K562 (cell line): ENCODE results near the gene DCT. TPM values are rescaled to one million over a fixed set of nuclear protein-coding genes. Genes with fewer than 3 reads are reported as not detected.

ENCODE experiments used
- ATAC-seq: fragments of 200-7000 bp; cut with Tn5 transposase; 3 replicates; pipeline ENCODE4 v1.9.1; 2020; ENCODE audit warnings: moderate library complexity
- BruUV-seq: library from RNA; stranded (reverse); fragments of 400-500 nt; replicated peaks from 2 replicates; lab custom pipeline; 2021; lab: Mats Ljungman, UMichigan
- CTCF ChIA-PET: fragments of 300-600 bp; formaldehyde crosslinking; extraction: SDS; loops from one replicate; lab custom pipeline; 2021; ENCODE audit warnings: low intra/inter-chr PET ratio; lab: Yijun Ruan, JAX
- POLR2A ChIA-PET: fragments of 300-600, 350-650 bp; sonication (Branson Sonifier 250); formaldehyde crosslinking; extraction: SDS; loops from one replicate; lab custom pipeline; 2021; ENCODE audit warnings: antibody characterized with exemption, inconsistent platforms; lab: Yijun Ruan, JAX
- DNase-seq, 4 experiments: peaks; one replicate each; pipeline versions ENCODE4 v3.0.0 to v3.0.0-alpha.2; 2011 to 2018; ENCODE audit warnings: low spot score in 3 of 4, mixed read lengths in 3 of 4; ENCODE audit errors: extremely low read depth in 1 of 4
- FAIRE-seq: peaks from 2 replicates; lab custom pipeline; 2011; peaks lifted over from hg19 to GRCh38; lab: Jason Lieb, UNC
- H2AFZ ChIP-seq: 2 replicates; pipeline ENCODE4 v1.6.0; 2011; ENCODE audit warnings: low read depth, low read length, control low read depth, inconsistent platforms
- H3K27ac ChIP-seq: fragments of 200-600 bp; 3 replicates; pipeline ENCODE4 v1.8.0; 2011; ENCODE audit warnings: low read depth, mild to moderate bottlenecking, control low read depth, inconsistent platforms, low read length, moderate library complexity, mixed read lengths; ENCODE audit errors: extremely low read depth
- H3K27me3 ChIP-seq, 2 experiments: fragments of 300-600 bp in 1 of 2; 2 replicates in 1 of 2; 3 replicates in 1 of 2; pipeline versions ENCODE4 v1.6.0 to v1.8.0; 2011; ENCODE audit warnings: inconsistent platforms in 2 of 2, low read length in 2 of 2, mild to moderate bottlenecking in 1 of 2, mixed read lengths in 1 of 2, moderate library complexity in 1 of 2; ENCODE audit not compliant: control insufficient read depth in 2 of 2, insufficient read depth in 2 of 2
- H3K36me3 ChIP-seq: fragments of 300-600 bp; 3 replicates; pipeline ENCODE4 v1.8.0; 2011; ENCODE audit warnings: mild to moderate bottlenecking, low read length, inconsistent platforms; ENCODE audit not compliant: control insufficient read depth, insufficient read depth
- H3K4me1 ChIP-seq, 2 experiments: fragments of 200-600 bp in 1 of 2; replicated peaks in 1 of 2; 2 replicates in 1 of 2; 3 replicates in 1 of 2; pipeline versions ENCODE4 v1.5.1 to v1.8.0; 2011; ENCODE audit warnings: inconsistent platforms in 2 of 2, low read length in 2 of 2, mild to moderate bottlenecking in 1 of 2, mixed read lengths in 1 of 2, moderate library complexity in 1 of 2; ENCODE audit not compliant: control insufficient read depth in 2 of 2, insufficient read depth in 2 of 2
- H3K4me2 ChIP-seq: 2 replicates; pipeline ENCODE4 v1.6.1; 2011; ENCODE audit warnings: low read length, control low read depth, inconsistent platforms, mixed read lengths; ENCODE audit not compliant: insufficient read depth
- H3K4me3 ChIP-seq: fragments of 200-600 bp; sonication (generic), shearing (Covaris generic); 2 replicates; pipeline ENCODE4 v1.5.1; 2016; ENCODE audit warnings: control low read depth, inconsistent platforms
- H3K79me2 ChIP-seq: fragments of 200-600 bp; 3 replicates; pipeline ENCODE4 v1.8.0; 2011; ENCODE audit warnings: low read length, inconsistent platforms; ENCODE audit not compliant: control insufficient read depth, insufficient read depth
- H3K9ac ChIP-seq, 2 experiments: 2 replicates each; pipeline versions ENCODE4 v1.6.0 to v1.6.1; 2011; ENCODE audit warnings: low read depth in 2 of 2, low read length in 2 of 2, control low read depth in 1 of 2, inconsistent platforms in 1 of 2, mild to moderate bottlenecking in 1 of 2, mixed read lengths in 1 of 2; ENCODE audit not compliant: insufficient read depth in 1 of 2
- H3K9me1 ChIP-seq: one replicate; pipeline ENCODE4 v1.6.0; 2011; ENCODE audit warnings: inconsistent platforms, mild to moderate bottlenecking, low read length, moderate library complexity; ENCODE audit not compliant: control insufficient read depth, insufficient read depth
- H3K9me3 ChIP-seq: replicated peaks from 2 replicates; pipeline ENCODE4 v1.5.1; 2011; ENCODE audit warnings: low read depth, low read length, inconsistent platforms; ENCODE audit not compliant: control insufficient read depth, insufficient read depth
- H4K20me1 ChIP-seq: replicated peaks from 2 replicates; pipeline ENCODE4 v1.6.1; 2011; ENCODE audit warnings: low read length, inconsistent platforms, mixed read lengths; ENCODE audit not compliant: control insufficient read depth, insufficient read depth
- ARID1B ChIP-seq: fragments of 450-650 bp; IDR thresholded peaks from 2 replicates; pipeline ENCODE4 v1.6.1; 2016; ENCODE audit warnings: antibody characterized with exemption, mild to moderate bottlenecking, inconsistent platforms
- ARID2 ChIP-seq: fragments of 450-650 bp; IDR thresholded peaks from 2 replicates; pipeline ENCODE4 v1.6.1; 2017; ENCODE audit warnings: antibody characterized with exemption, mild to moderate bottlenecking
- BDP1 ChIP-seq: IDR thresholded peaks from 3 replicates; pipeline ENCODE4 v1.6.1; 2011; ENCODE audit not compliant: insufficient read length, insufficient read depth
- CBX3 ChIP-seq, 2 experiments: IDR thresholded peaks; 1 replicate in 1 of 2; 2 replicates in 1 of 2; pipeline ENCODE4 v1.6.1; 2012; ENCODE audit warnings: inconsistent platforms in 2 of 2, low read length in 2 of 2, borderline replicate concordance in 1 of 2, control low read depth in 1 of 2
- FOXM1 ChIP-seq, 2 experiments: fragments of 450-650 bp in 1 of 2; sonication (generic) in 1 of 2; formaldehyde crosslinking in 1 of 2; IDR thresholded peaks; 2 replicates each; pipeline versions ENCODE4 v1.6.1 to v1.9.0; 2017 to 2022; ENCODE audit warnings: low read depth in 2 of 2, mild to moderate bottlenecking in 2 of 2, missing genetic modification reagents in 1 of 2, moderate library complexity in 1 of 2
- ILK ChIP-seq: fragments of 450-650 bp; IDR thresholded peaks from 2 replicates; pipeline ENCODE4 v1.6.1; 2016; ENCODE audit warnings: missing genetic modification characterization, low read depth, mild to moderate bottlenecking, missing compliant biosample characterization, moderate library complexity, borderline replicate concordance
- KDM1A ChIP-seq, 2 experiments: fragments of 450-650 bp; IDR thresholded peaks; 2 replicates each; pipeline ENCODE4 v1.6.1; 2016; ENCODE audit warnings: mild to moderate bottlenecking in 2 of 2
- MAZ ChIP-seq, 2 experiments: fragments of 450-650 bp in 1 of 2; sonication (generic) in 1 of 2; formaldehyde crosslinking; IDR thresholded peaks in 1 of 2; conservative IDR thresholded peaks in 1 of 2; 2 replicates each; pipeline versions ENCODE4 v1.4.0 to v1.5.0; 2020; ENCODE audit warnings: mild to moderate bottlenecking in 1 of 2, missing genetic modification reagents in 1 of 2
- MECOM ChIP-seq: fragments of 250-450 bp; sonication (Bioruptor Pico); IDR thresholded peaks from 2 replicates; pipeline ENCODE4 v1.8.0; 2022; ENCODE audit warnings: inconsistent platforms
- MEIS2 ChIP-seq: fragments of 450-650 bp; IDR thresholded peaks from 2 replicates; pipeline ENCODE4 v1.6.1; 2014; ENCODE audit warnings: mild to moderate bottlenecking; ENCODE audit not compliant: partially characterized antibody
- PCBP1 ChIP-seq: fragments of 200-400 bp; formaldehyde crosslinking; IDR thresholded peaks from 2 replicates; pipeline ENCODE4 v1.6.1; 2018; ENCODE audit warnings: mild to moderate bottlenecking, low read depth, low read length; ENCODE audit not compliant: poor library complexity, severe bottlenecking
- in situ Hi-C: fragments of 300-500 bp; cut with MboI; formaldehyde crosslinking; loops from 4 replicates; pipeline ENCODE4 v1.15.0; 2018; ENCODE audit warnings: inconsistent platforms, mixed read lengths
- intact Hi-C: fragments of 100-400 bp; cut with micrococcal nuclease; formaldehyde crosslinking; loops from 2 replicates; pipeline ENCODE4 v1.14.2; 2022
- polyA plus RNA-seq, 8 experiments: library from polyadenylated mRNA; depleted of rRNA in 4 of 8; stranded (reverse) in 5 of 8; unstranded in 3 of 8; fragments of >200 nt; fragmentation: Nextera tagmentation in 2 of 8; fragmentation: Illumina TruSeq in 1 of 8; extraction: Ambion mirVana in 2 of 8; extraction: Trizol in 1 of 8; gene quantifications; 2 replicates each; pipeline versions ENCODE4 v1.2.1 to v1.2.3, GENCODE V29; 2011 to 2014; ENCODE audit warnings: inconsistent platforms in 1 of 8, missing spikeins in 1 of 8
- total RNA-seq, 7 experiments: library from RNA; depleted of rRNA in 6 of 7; stranded (reverse); fragments of >200 nt in 6 of 7; fragmentation: Illumina TruSeq in 2 of 7; extraction: Trizol in 2 of 7; gene quantifications; 2 replicates each; pipeline versions ENCODE4 v1.2.1 to v1.2.3, GENCODE V29; 2011 to 2021; ENCODE audit warnings: low replicate concordance in 1 of 7
- TF ChIP-seq, protein P1 (sequence below): fragments of 450-650 bp; IDR thresholded peaks from 2 replicates; pipeline ENCODE4 v1.6.1; 2018; ENCODE audit not compliant: partially characterized antibody
- TF ChIP-seq, protein P2 (sequence below): fragments of 450-650 bp; IDR thresholded peaks from 2 replicates; pipeline ENCODE4 v1.7.0; 2016; ENCODE audit warnings: borderline replicate concordance
- TF ChIP-seq, protein P3 (sequence below): sonication (generic); formaldehyde crosslinking; IDR thresholded peaks from 2 replicates; pipeline ENCODE4 v1.8.1; 2022; ENCODE audit warnings: missing genetic modification reagents

Gene DCT
- total and polyA plus RNA-seq, 9 of the 15 experiments (the other 6 are each of a cell fraction or from before 2014, with no cell fraction given), result 0.11 to 0.83 (median 0.57) TPM

DNA sequence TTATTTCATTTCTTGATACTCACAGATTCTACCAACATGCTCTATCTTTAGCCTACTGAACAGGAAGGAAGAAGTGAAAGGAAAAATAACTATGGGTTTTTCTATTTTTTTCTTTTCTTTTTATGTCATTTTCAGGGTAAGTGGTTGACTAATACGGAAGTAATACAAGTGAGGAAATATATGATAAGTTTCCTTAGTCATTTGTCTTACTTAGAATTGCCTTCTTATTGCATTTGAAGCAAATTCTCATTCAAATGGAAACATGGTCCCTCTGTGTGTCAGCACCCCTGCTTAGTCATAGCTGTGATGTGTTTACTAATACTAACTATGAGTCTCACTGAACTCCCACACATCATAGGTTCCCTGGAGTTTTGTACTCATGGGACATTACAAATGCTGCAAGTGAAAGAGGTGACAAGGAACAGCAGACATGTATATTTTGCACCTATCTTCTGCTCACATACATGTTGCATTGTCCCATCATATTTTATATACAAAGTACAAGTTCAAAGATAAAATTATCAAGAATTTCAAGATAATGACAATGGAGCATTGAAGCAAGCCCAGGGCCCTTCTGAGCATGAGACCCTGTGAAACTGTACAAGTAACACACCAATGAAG lies 60.1 kb downstream of the DCT start (continued):
- TF ChIP-seq MEIS2, result peak; percentile 23
- TF ChIP-seq, protein P1, sequence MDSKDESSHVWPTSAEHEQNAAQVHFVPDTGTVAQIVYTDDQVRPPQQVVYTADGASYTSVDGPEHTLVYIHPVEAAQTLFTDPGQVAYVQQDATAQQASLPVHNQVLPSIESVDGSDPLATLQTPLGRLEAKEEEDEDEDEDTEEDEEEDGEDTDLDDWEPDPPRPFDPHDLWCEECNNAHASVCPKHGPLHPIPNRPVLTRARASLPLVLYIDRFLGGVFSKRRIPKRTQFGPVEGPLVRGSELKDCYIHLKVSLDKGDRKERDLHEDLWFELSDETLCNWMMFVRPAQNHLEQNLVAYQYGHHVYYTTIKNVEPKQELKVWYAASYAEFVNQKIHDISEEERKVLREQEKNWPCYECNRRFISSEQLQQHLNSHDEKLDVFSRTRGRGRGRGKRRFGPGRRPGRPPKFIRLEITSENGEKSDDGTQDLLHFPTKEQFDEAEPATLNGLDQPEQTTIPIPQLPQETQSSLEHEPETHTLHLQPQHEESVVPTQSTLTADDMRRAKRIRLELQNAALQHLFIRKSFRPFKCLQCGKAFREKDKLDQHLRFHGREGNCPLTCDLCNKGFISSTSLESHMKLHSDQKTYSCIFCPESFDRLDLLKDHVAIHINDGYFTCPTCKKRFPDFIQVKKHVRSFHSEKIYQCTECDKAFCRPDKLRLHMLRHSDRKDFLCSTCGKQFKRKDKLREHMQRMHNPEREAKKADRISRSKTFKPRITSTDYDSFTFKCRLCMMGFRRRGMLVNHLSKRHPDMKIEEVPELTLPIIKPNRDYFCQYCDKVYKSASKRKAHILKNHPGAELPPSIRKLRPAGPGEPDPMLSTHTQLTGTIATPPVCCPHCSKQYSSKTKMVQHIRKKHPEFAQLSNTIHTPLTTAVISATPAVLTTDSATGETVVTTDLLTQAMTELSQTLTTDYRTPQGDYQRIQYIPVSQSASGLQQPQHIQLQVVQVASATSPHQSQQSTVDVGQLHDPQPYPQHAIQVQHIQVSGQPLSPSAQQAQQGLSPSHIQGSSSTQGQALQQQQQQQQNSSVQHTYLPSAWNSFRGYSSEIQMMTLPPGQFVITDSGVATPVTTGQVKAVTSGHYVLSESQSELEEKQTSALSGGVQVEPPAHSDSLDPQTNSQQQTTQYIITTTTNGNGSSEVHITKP, result peak; percentile 56

DNA sequence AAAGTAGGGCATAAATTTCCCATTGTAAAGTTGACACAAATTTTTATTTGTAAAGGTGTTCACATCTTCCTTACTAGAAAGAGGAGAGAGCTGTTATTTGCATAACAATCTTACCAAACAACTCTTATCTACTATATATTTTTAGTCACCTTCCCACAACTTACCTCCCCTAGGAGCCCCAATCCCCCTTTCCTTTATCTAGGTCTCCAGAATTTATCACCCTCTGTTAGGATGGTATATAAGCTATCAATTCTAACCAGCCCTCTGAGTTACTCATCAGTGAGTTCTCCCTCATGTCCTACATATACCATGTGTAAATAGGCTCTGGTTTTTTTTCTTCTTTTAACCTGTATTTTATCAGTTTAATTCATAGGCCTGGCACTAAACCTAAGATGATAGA lies 62.2 kb downstream of the DCT start:
- H2AFZ ChIP-seq, result no peak overlapping the region
- intact Hi-C loops (no loop called here), in situ Hi-C loops (no loop called here)
- no peaks in the 10 kb centered on the region for H3K79me2 ChIP-seq
- H3K4me1 ChIP-seq, result no peaks in the 10 kb centered on the region
- H3K9ac ChIP-seq, result no peak overlapping the region
- H3K36me3 ChIP-seq, result no peaks in the 10 kb centered on the region
- BruUV-seq, result no TSS peak
- ChIA-PET CTCF (no interaction called here), POLR2A (no interaction called here)
- FAIRE-seq (no peak), DNase-seq (no peak), ATAC-seq (no peak)
- H3K4me2 ChIP-seq, result no peak overlapping the region
- H3K4me3 ChIP-seq, result no peak overlapping the region
- no peaks in the 10 kb centered on the region for H3K27me3 ChIP-seq
- H3K9me1 ChIP-seq, result no peaks in the 10 kb centered on the region
- H3K27ac ChIP-seq, result no peak overlapping the region
- H3K9me3 ChIP-seq, result no peaks in the 10 kb centered on the region
- no peaks in the 10 kb centered on the region for H4K20me1 ChIP-seq
- TF ChIP-seq, protein P2, sequence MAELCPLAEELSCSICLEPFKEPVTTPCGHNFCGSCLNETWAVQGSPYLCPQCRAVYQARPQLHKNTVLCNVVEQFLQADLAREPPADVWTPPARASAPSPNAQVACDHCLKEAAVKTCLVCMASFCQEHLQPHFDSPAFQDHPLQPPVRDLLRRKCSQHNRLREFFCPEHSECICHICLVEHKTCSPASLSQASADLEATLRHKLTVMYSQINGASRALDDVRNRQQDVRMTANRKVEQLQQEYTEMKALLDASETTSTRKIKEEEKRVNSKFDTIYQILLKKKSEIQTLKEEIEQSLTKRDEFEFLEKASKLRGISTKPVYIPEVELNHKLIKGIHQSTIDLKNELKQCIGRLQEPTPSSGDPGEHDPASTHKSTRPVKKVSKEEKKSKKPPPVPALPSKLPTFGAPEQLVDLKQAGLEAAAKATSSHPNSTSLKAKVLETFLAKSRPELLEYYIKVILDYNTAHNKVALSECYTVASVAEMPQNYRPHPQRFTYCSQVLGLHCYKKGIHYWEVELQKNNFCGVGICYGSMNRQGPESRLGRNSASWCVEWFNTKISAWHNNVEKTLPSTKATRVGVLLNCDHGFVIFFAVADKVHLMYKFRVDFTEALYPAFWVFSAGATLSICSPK, result no peak
- TF ChIP-seq FOXM1 (IDR thresholded peaks at IDR 0.05; ENCODE audit: low read depth), result no peak
- no peak for TF ChIP-seq FOXM1 (CRISPR knock-in tag; IDR thresholded peaks at IDR 0.05; ENCODE audit: low read depth)
- TF ChIP-seq MECOM (CRISPR knock-in tag), result no peak
- TF ChIP-seq ARID1B, result no peak
- no peak for TF ChIP-seq KDM1A (IDR thresholded peaks at IDR 0.05)
- no peak for TF ChIP-seq MAZ (CRISPR knock-in tag; conservative IDR thresholded peaks at IDR 0.05 in 1 of 2, IDR thresholded peaks at IDR 0.05 in 1 of 2)
- TF ChIP-seq CBX3 (IDR thresholded peaks at IDR 0.05; ENCODE audit: borderline replicate concordance in 1 of 2, low read length in 2 of 2), result no peak
- no peak for TF ChIP-seq ILK (tag)
- TF ChIP-seq, protein P3, sequence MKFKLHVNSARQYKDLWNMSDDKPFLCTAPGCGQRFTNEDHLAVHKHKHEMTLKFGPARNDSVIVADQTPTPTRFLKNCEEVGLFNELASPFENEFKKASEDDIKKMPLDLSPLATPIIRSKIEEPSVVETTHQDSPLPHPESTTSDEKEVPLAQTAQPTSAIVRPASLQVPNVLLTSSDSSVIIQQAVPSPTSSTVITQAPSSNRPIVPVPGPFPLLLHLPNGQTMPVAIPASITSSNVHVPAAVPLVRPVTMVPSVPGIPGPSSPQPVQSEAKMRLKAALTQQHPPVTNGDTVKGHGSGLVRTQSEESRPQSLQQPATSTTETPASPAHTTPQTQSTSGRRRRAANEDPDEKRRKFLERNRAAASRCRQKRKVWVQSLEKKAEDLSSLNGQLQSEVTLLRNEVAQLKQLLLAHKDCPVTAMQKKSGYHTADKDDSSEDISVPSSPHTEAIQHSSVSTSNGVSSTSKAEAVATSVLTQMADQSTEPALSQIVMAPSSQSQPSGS (CRISPR knock-in tag), result no peak
- TF ChIP-seq PCBP1, result no peak
- no peak for TF ChIP-seq BDP1
- TF ChIP-seq ARID2, result no peak
